Cerebellar cortex (tissue), 1 donor: ENCODE results near the gene HECTD4.
A peak's percentile ranks its signal among the peaks of the same experiment; 100 is the strongest.
"Not testable (repeated sequence)": the region's sequence is repeated elsewhere in the genome, so short reads cannot be mapped to it uniquely, and the experiment has no call there.

Source experiments
- DNase-seq: peaks from one replicate; pipeline ENCODE4 v3.0.0-alpha.2; 2015; ENCODE audit warnings: low spot score

Gene HECTD4

GRCh38 chr12:112158461-112159145, 223.6 kb downstream of the HECTD4 start:
- DNase-seq: not testable (repeated sequence)

GRCh38 chr12:112153893-112154219, 228.4 kb downstream of the HECTD4 start:
- DNase-seq: no peak

- no peak for DNase-seq
Measured at GRCh38 chr12:112153181-112153892, 228.9 kb downstream of the HECTD4 start.

- DNase-seq: no peak
Measured at GRCh38 chr12:112151766-112152541, 230.3 kb downstream of the HECTD4 start.

GRCh38 chr12:112149596-112149995, 232.6 kb downstream of the HECTD4 start:
- DNase-seq: no peak

- no peak for DNase-seq
Measured at GRCh38 chr12:112148031-112148513, 234.2 kb downstream of the HECTD4 start.

GRCh38 chr12:112146123-112146522, 236.1 kb downstream of the HECTD4 start:
- DNase-seq: no peak

GRCh38 chr12:112140728-112141127, 241.5 kb downstream of the HECTD4 start:
- DNase-seq: no peak

- DNase-seq: no peak
Measured at GRCh38 chr12:112134731-112135130, 247.5 kb downstream of the HECTD4 start.

- DNase-seq: no peak
Measured at GRCh38 chr12:112133418-112133817, 248.8 kb downstream of the HECTD4 start.

GRCh38 chr12:112131686-112132085, 250.5 kb downstream of the HECTD4 start:
- DNase-seq: no peak

GRCh38 chr12:112130441-112130998, 251.7 kb downstream of the HECTD4 start:
- no peak for DNase-seq

GRCh38 chr12:112126911-112127310, 255.3 kb downstream of the HECTD4 start:
- DNase-seq: no peak

GRCh38 chr12:112126000-112126438, 256.2 kb downstream of the HECTD4 start:
- DNase-seq: no peak

- DNase-seq: peak; percentile 96
Measured at GRCh38 chr12:112125250-112125999, 256.8 kb downstream of the HECTD4 start, which contains the start of gene TRAFD1. TRAFD1 (plus strand) TSS chr12:112125560; CDS start chr12:112130523, 4,963 bp downstream.

- no peak for DNase-seq
Measured at GRCh38 chr12:112124918-112125249, 257.3 kb downstream of the HECTD4 start.

- no peak for DNase-seq
Measured at GRCh38 chr12:112122823-112123690, 259.2 kb downstream of the HECTD4 start.

- peak; percentile 65 for DNase-seq
Measured at GRCh38 chr12:112121780-112122565, 260.3 kb downstream of the HECTD4 start.

GRCh38 chr12:112117685-112118084, 264.5 kb downstream of the HECTD4 start:
- no peak for DNase-seq
